Progenitor cell of endocrine pancreas (in vitro differentiated cells): ENCODE results near the gene ARL8B. TPM values are rescaled to one million over a fixed set of nuclear protein-coding genes. Genes with fewer than 3 reads are reported as not detected.
"Not testable (repeated sequence)": the region's sequence is repeated elsewhere in the genome, so short reads cannot be mapped to it uniquely, and the experiment has no call there.

Source experiments
- DNase-seq: peaks from one replicate; pipeline ENCODE4 v3.0.0; 2021; ENCODE audit warnings: low spot score; ENCODE audit not compliant: unreplicated experiment
- H3K27ac Mint-ChIP-seq: 2 replicates; pipeline ENCODE4 v1.8.0; 2021; ENCODE audit warnings: mild to moderate bottlenecking, moderate library complexity, mixed read lengths
- H3K27me3 Mint-ChIP-seq: 2 replicates; pipeline ENCODE4 v1.8.0; 2021; ENCODE audit warnings: mixed read lengths
- H3K36me3 Mint-ChIP-seq: 2 replicates; pipeline ENCODE4 v1.8.0; 2022; ENCODE audit warnings: mixed read lengths; ENCODE audit not compliant: insufficient read depth
- H3K4me1 Mint-ChIP-seq: 2 replicates; pipeline ENCODE4 v1.8.0; 2021; ENCODE audit warnings: low read depth, mixed read lengths
- H3K4me3 Mint-ChIP-seq: 2 replicates; pipeline ENCODE4 v1.8.0; 2021; ENCODE audit warnings: low read depth, mild to moderate bottlenecking, moderate library complexity, mixed read lengths
- H3K9me3 Mint-ChIP-seq: 2 replicates; pipeline ENCODE4 v1.8.0; 2021; ENCODE audit warnings: low read depth, mixed read lengths
- CTCF ChIP-seq: fragments of 200-600 bp; sonication (generic); IDR thresholded peaks from one replicate; pipeline ENCODE4 v1.5.0; 2021; ENCODE audit warnings: antibody characterized with exemption, mild to moderate bottlenecking; ENCODE audit not compliant: unreplicated experiment
- total RNA-seq: library from RNA; stranded (reverse); gene quantifications from 2 replicates; pipeline ENCODE4 v1.2.1, GENCODE V29; 2021

The ARL8B gene
- total RNA-seq, 1 donor from 2014 or later: 37.7 TPM

GRCh38 chr3:5145120-5145519 is 23.0 kb downstream of the ARL8B start:
- Mint-ChIP-seq H3K4me3 (no peak overlapping the region), H3K4me1 (no peaks in the 10 kb centered on the region), H3K27me3 (no peaks in the 10 kb centered on the region), H3K36me3 (peaks cover 63% of the 10 kb centered on the region), H3K9me3 (peaks cover 50% of the 10 kb centered on the region), H3K27ac (no peak overlapping the region)
- no peak for DNase-seq
- no peak for TF ChIP-seq CTCF

GRCh38 chr3:5147152-5147551 is 25.1 kb downstream of the ARL8B start:
- H3K27me3 Mint-ChIP-seq, H3K4me3 Mint-ChIP-seq, H3K4me1 Mint-ChIP-seq, H3K27ac Mint-ChIP-seq, DNase-seq: not testable (repeated sequence)
- H3K9me3 Mint-ChIP-seq: peaks cover 46% of the 10 kb centered on the region
- peaks cover 53% of the 10 kb centered on the region for H3K36me3 Mint-ChIP-seq

- Mint-ChIP-seq H3K27ac (peak overlapping the region; percentile 67), H3K27me3 (no peaks in the 10 kb centered on the region), H3K4me3 (no peak overlapping the region), H3K4me1 (no peaks in the 10 kb centered on the region), H3K9me3 (peaks cover 29% of the 10 kb centered on the region), H3K36me3 (peaks cover 34% of the 10 kb centered on the region)
- no peak for DNase-seq
- TF ChIP-seq CTCF: no peak
Observed at GRCh38 chr3:5149306-5149880, 27.3 kb downstream of the ARL8B start.

- Mint-ChIP-seq H3K4me1 (no peaks in the 10 kb centered on the region), H3K4me3 (no peak overlapping the region), H3K36me3 (peaks cover 18% of the 10 kb centered on the region), H3K27me3 (no peaks in the 10 kb centered on the region), H3K9me3 (peaks cover 11% of the 10 kb centered on the region), H3K27ac (no peak overlapping the region)
- DNase-seq: no peak
- TF ChIP-seq CTCF: no peak
Observed at GRCh38 chr3:5151586-5151985, 29.5 kb downstream of the ARL8B start.

GRCh38 chr3:5153074-5153473 is 31.0 kb downstream of the ARL8B start:
- TF ChIP-seq CTCF: no peak
- DNase-seq: no peak
- Mint-ChIP-seq H3K9me3 (no peaks in the 10 kb centered on the region), H3K27ac (no peak overlapping the region), H3K4me1 (no peaks in the 10 kb centered on the region), H3K36me3 (peaks cover 6% of the 10 kb centered on the region), H3K27me3 (no peaks in the 10 kb centered on the region), H3K4me3 (no peak overlapping the region)

GRCh38 chr3:5155241-5155640 is 33.1 kb downstream of the ARL8B start:
- no peak overlapping the region for H3K27ac Mint-ChIP-seq
- no peaks in the 10 kb centered on the region for H3K9me3 Mint-ChIP-seq
- H3K4me1 Mint-ChIP-seq: no peaks in the 10 kb centered on the region
- no peak for TF ChIP-seq CTCF
- H3K27me3 Mint-ChIP-seq: no peaks in the 10 kb centered on the region
- no peak for DNase-seq
- H3K36me3 Mint-ChIP-seq: no peaks in the 10 kb centered on the region
- H3K4me3 Mint-ChIP-seq: no peak overlapping the region
